HEK293 (cell line): ENCODE measurements around the gene TRIML2.

Source experiments
- CTCF ChIA-PET: fragments of 350-600 bp; formaldehyde crosslinking; extraction: SDS; loops from one replicate; lab custom pipeline; 2021; ENCODE audit warnings: antibody characterized with exemption; lab: Yijun Ruan, JAX
- POLR2A ChIA-PET: fragments of 300-600 bp; formaldehyde crosslinking; extraction: SDS; loops from one replicate; lab custom pipeline; 2020; ENCODE audit warnings: antibody characterized with exemption, inconsistent platforms; lab: Yijun Ruan, JAX
- H3K27ac ChIP-seq: fragments of 200-500 bp; sonication (Bioruptor generic); 2 replicates; pipeline ENCODE4 v1.5.1; 2014; ENCODE audit warnings: low read depth, low read length, control low read depth, inconsistent platforms; ENCODE audit errors: extremely low read depth
- H3K36me3 ChIP-seq, 2 experiments: fragments of 200-500 bp in 1 of 2; sonication (Bioruptor generic) in 1 of 2; 1 replicate in 1 of 2; 2 replicates in 1 of 2; pipeline ENCODE4 v1.5.1; 2014 to 2017; ENCODE audit warnings: inconsistent platforms in 2 of 2, low read length in 2 of 2; ENCODE audit not compliant: control insufficient read depth in 2 of 2, insufficient read depth in 1 of 2
- H3K4me1 ChIP-seq: fragments of 200-500 bp; sonication (Bioruptor generic); 2 replicates; pipeline ENCODE4 v1.5.1; 2014; ENCODE audit warnings: mild to moderate bottlenecking, low read length, inconsistent platforms; ENCODE audit not compliant: control insufficient read depth, insufficient read depth
- H3K4me3 ChIP-seq: 2 replicates; pipeline ENCODE4 v1.5.1; 2011; ENCODE audit warnings: low read depth, mild to moderate bottlenecking, control low read depth, low read length, moderate library complexity
- H3K9me3 ChIP-seq: fragments of 200-500 bp; sonication (Bioruptor generic); 2 replicates; pipeline ENCODE4 v1.5.1; 2014; ENCODE audit warnings: low read depth, low read length, inconsistent platforms; ENCODE audit not compliant: control insufficient read depth, insufficient read depth
- GLIS2 ChIP-seq: fragments of 450-650 bp; formaldehyde crosslinking; IDR thresholded peaks from 2 replicates; pipeline ENCODE4 v1.5.1; 2016; ENCODE audit warnings: missing biosample characterization, missing genetic modification characterization
- HOXA7 ChIP-seq: sonication (generic); formaldehyde crosslinking; IDR thresholded peaks from 2 replicates; pipeline ENCODE4 v1.8.1; 2022; ENCODE audit warnings: missing genetic modification reagents, borderline replicate concordance
- MZF1 ChIP-seq: fragments of 450-650 bp; formaldehyde crosslinking; IDR thresholded peaks from 2 replicates; pipeline ENCODE4 v1.5.1; 2017; ENCODE audit warnings: missing biosample characterization, missing genetic modification characterization, borderline replicate concordance
- RBAK ChIP-seq: fragments of 450-650 bp; formaldehyde crosslinking; IDR thresholded peaks from 2 replicates; pipeline ENCODE4 v1.5.1; 2016; ENCODE audit warnings: missing biosample characterization, missing genetic modification characterization
- TCF7L2 ChIP-seq: IDR thresholded peaks from 2 replicates; pipeline ENCODE4 v1.6.1; 2011; ENCODE audit warnings: low read depth, mild to moderate bottlenecking, inconsistent platforms, low read length, moderate library complexity, borderline replicate concordance
- YY1 ChIP-seq: fragments of 450-650 bp; formaldehyde crosslinking; IDR thresholded peaks from 2 replicates; pipeline ENCODE4 v1.5.1; 2018; ENCODE audit warnings: missing biosample characterization, missing genetic modification characterization
- YY2 ChIP-seq: fragments of 450-650 bp; formaldehyde crosslinking; IDR thresholded peaks from 2 replicates; pipeline ENCODE4 v1.5.1; 2016; ENCODE audit warnings: missing biosample characterization, missing genetic modification characterization
- ZBTB20 ChIP-seq: fragments of 450-650 bp; formaldehyde crosslinking; IDR thresholded peaks from 2 replicates; pipeline ENCODE4 v1.5.1; 2016; ENCODE audit warnings: missing biosample characterization, missing genetic modification characterization
- ZFP41 ChIP-seq: fragments of 450-650 bp; formaldehyde crosslinking; IDR thresholded peaks from 2 replicates; pipeline ENCODE4 v1.5.1; 2016; ENCODE audit warnings: missing biosample characterization, missing genetic modification characterization, borderline replicate concordance
- ZNF19 ChIP-seq: fragments of 450-650 bp; formaldehyde crosslinking; IDR thresholded peaks from 2 replicates; pipeline ENCODE4; 2016; ENCODE audit warnings: missing biosample characterization, missing genetic modification characterization, low read depth
- ZNF266 ChIP-seq: fragments of 450-650 bp; formaldehyde crosslinking; IDR thresholded peaks from 2 replicates; pipeline ENCODE4 v1.5.1; 2016; ENCODE audit warnings: missing biosample characterization, missing genetic modification characterization, low read depth
- ZNF404 ChIP-seq: fragments of 450-650 bp; formaldehyde crosslinking; IDR thresholded peaks from 2 replicates; pipeline ENCODE4 v1.5.1; 2017; ENCODE audit warnings: missing biosample characterization, missing genetic modification characterization
- ZNF416 ChIP-seq: fragments of 450-650 bp; formaldehyde crosslinking; IDR thresholded peaks from 2 replicates; pipeline ENCODE4 v1.5.1; 2016; ENCODE audit warnings: missing biosample characterization, missing genetic modification characterization
- ZNF529 ChIP-seq: fragments of 450-650 bp; formaldehyde crosslinking; IDR thresholded peaks from 2 replicates; pipeline ENCODE4 v1.5.1; 2017; ENCODE audit warnings: missing genetic modification characterization, missing biosample characterization; ENCODE audit not compliant: insufficient replicate concordance
- ZNF549 ChIP-seq: fragments of 450-650 bp; IDR thresholded peaks from 2 replicates; pipeline ENCODE4 v1.5.1; 2018; ENCODE audit warnings: missing biosample characterization, missing genetic modification characterization, mild to moderate bottlenecking, inconsistent platforms, moderate library complexity
- ZNF596 ChIP-seq: fragments of 450-650 bp; IDR thresholded peaks from 2 replicates; pipeline ENCODE4 v1.5.0; 2018; ENCODE audit warnings: missing biosample characterization, mild to moderate bottlenecking, missing genetic modification characterization, moderate library complexity
- ZNF621 ChIP-seq: fragments of 450-650 bp; formaldehyde crosslinking; IDR thresholded peaks from 2 replicates; pipeline ENCODE4 v1.5.1; 2017; ENCODE audit warnings: missing biosample characterization, missing genetic modification characterization
- ZNF624 ChIP-seq: fragments of 450-650 bp; formaldehyde crosslinking; IDR thresholded peaks from 2 replicates; pipeline ENCODE4 v1.5.1; 2017; ENCODE audit warnings: missing biosample characterization, missing genetic modification characterization
- ZNF629 ChIP-seq: fragments of 450-650 bp; formaldehyde crosslinking; IDR thresholded peaks from 2 replicates; pipeline ENCODE4 v1.5.1; 2017; ENCODE audit warnings: missing biosample characterization, missing genetic modification characterization
- ZNF747 ChIP-seq: fragments of 450-650 bp; formaldehyde crosslinking; IDR thresholded peaks from 2 replicates; pipeline ENCODE4 v1.5.1; 2016; ENCODE audit warnings: missing biosample characterization, missing genetic modification characterization
- ZNF776 ChIP-seq: fragments of 450-650 bp; formaldehyde crosslinking; IDR thresholded peaks from 2 replicates; pipeline ENCODE4 v1.5.0; 2017; ENCODE audit warnings: missing biosample characterization, missing genetic modification characterization, borderline replicate concordance
- TF ChIP-seq, protein P1 (sequence below): fragments of 450-650 bp; formaldehyde crosslinking; IDR thresholded peaks from 2 replicates; pipeline ENCODE4 v1.5.1; 2016; ENCODE audit warnings: missing biosample characterization, missing genetic modification characterization, borderline replicate concordance

The TRIML2 gene, protein sequence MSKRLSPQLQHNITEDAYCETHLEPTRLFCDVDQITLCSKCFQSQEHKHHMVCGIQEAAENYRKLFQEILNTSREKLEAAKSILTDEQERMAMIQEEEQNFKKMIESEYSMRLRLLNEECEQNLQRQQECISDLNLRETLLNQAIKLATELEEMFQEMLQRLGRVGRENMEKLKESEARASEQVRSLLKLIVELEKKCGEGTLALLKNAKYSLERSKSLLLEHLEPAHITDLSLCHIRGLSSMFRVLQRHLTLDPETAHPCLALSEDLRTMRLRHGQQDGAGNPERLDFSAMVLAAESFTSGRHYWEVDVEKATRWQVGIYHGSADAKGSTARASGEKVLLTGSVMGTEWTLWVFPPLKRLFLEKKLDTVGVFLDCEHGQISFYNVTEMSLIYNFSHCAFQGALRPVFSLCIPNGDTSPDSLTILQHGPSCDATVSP

GRCh38 chr4:188109157-188109755, at the start of gene TRIML2:
TSS of gene TRIML2 (minus strand) at chr4:188109603. CDS start at chr4:188105368, 4,235 bp downstream.
- POLR2A ChIA-PET: no interaction called here
- TF ChIP-seq ZNF624 (tag by site-specific recombination) (no peak), ZNF596 (tag by site-specific recombination) (no peak), ZNF404 (tag by site-specific recombination) (no peak), ZNF549 (tag by site-specific recombination) (no peak), ZFP41 (tag by site-specific recombination) (no peak), HOXA7 (no peak), ZBTB20 (tag by site-specific recombination) (no peak), ZNF747 (tag by site-specific recombination) (no peak)
- TF ChIP-seq, protein P1, sequence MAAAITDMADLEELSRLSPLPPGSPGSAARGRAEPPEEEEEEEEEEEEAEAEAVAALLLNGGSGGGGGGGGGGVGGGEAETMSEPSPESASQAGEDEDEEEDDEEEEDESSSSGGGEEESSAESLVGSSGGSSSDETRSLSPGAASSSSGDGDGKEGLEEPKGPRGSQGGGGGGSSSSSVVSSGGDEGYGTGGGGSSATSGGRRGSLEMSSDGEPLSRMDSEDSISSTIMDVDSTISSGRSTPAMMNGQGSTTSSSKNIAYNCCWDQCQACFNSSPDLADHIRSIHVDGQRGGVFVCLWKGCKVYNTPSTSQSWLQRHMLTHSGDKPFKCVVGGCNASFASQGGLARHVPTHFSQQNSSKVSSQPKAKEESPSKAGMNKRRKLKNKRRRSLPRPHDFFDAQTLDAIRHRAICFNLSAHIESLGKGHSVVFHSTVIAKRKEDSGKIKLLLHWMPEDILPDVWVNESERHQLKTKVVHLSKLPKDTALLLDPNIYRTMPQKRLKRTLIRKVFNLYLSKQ (tag by site-specific recombination): no peak
- H3K4me1 ChIP-seq: 0 out of 2 replicates have a peak, but pooled peaks cover 4% of the 10 kb centered on the region
- no peak within 1 kb of the TSS for H3K4me3 ChIP-seq
- H3K36me3 ChIP-seq: no peaks in the 10 kb centered on the region
- no peak within 1 kb of the TSS for H3K27ac ChIP-seq
- CTCF ChIA-PET: interaction anchor here (0.6 to 0.7 kb wide), 2 partner anchors 815 to 904 kb away, joined by 3 read pairs; no protein-coding TSS in a partner anchor
- H3K9me3 ChIP-seq: no peaks in the 10 kb centered on the region

DNA sequence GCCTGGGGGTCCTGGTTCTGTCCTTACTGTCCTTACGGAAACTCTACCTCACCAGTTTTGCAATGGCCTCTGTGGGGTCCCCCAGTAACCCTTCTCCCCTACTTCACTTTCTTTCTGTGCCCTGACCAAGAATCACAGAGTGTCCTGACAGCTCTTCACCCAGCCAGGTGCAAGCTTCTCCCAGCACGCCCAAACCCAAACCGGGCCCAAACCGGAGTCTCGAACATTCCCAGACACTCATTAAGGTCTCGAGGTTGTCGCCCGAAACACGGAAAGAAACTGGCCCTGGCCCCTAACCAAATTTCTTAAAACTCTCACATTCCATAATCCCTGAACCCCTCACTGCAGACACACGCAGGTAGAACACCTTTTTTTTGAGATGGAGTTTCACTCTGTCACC, 48.9 kb upstream of the TRIML2 start:
- no peak overlapping the region for H3K27ac ChIP-seq
- POLR2A ChIA-PET: no interaction called here
- no peaks in the 10 kb centered on the region for H3K9me3 ChIP-seq
- H3K36me3 ChIP-seq: no peaks in the 10 kb centered on the region
- TF ChIP-seq YY1 (tag by site-specific recombination) (no peak), MZF1 (tag by site-specific recombination) (no peak), ZNF629 (no peak), ZNF529 (no peak), ZNF416 (no peak), ZNF596 (tag by site-specific recombination) (no peak), YY2 (tag by site-specific recombination) (no peak), ZNF621 (tag by site-specific recombination) (no peak), ZNF776 (no peak), GLIS2 (tag by site-specific recombination) (no peak), ZNF266 (no peak), TCF7L2 (no peak), ZNF19 (tag by site-specific recombination) (no peak), RBAK (tag by site-specific recombination) (no peak)
- no peak overlapping the region for H3K4me3 ChIP-seq
- H3K4me1 ChIP-seq: no peaks in the 10 kb centered on the region
- CTCF ChIA-PET: interaction anchor here (0.6 kb wide), 2 partner anchors 525 to 693 kb away, joined by 3 to 4 read pairs; no protein-coding TSS in a partner anchor
